GM20431 (cell line): ENCODE measurements around the gene IGSF6.
"Not testable (repeated sequence)": the region's sequence is repeated elsewhere in the genome, so short reads cannot be mapped to it uniquely, and the experiment has no call there.

ENCODE experiments used
- in situ Hi-C: fragments of 300-500 bp; cut with MseI, MboI; formaldehyde crosslinking; loops from one replicate; pipeline ENCODE4 v1.15.0; 2020; ENCODE audit warnings: low sequenced_read_pairs; ENCODE audit not compliant: unreplicated experiment

IGSF6 gene, protein sequence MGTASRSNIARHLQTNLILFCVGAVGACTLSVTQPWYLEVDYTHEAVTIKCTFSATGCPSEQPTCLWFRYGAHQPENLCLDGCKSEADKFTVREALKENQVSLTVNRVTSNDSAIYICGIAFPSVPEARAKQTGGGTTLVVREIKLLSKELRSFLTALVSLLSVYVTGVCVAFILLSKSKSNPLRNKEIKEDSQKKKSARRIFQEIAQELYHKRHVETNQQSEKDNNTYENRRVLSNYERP

DNA sequence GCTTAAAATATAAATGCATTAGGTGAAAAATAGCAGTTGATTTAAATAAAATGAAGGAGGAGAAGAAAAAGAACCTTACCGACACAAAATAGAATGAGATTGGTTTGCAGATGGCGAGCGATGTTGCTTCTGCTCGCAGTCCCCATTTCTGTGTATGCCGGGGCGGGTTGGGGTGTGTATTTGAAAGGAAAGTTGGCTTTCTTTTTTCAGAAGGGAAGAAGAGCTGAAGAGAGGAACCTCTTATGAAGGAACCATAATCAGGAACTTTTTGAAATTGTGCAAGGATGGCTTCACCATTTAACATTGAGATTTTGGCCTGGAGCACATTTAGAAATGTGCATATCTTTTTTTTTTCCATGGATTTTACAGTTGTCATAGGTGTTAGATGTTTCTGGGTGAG, at the start of gene IGSF6:
IGSF6 (minus strand) TSS at position 156 of the 400 bp plus-strand sequence; CDS start at position 146, 10 bp downstream.
- in situ Hi-C loops, result loop anchor here (10.0 kb wide), 1 partner anchor 62 kb away; no protein-coding TSS in a partner anchor

DNA sequence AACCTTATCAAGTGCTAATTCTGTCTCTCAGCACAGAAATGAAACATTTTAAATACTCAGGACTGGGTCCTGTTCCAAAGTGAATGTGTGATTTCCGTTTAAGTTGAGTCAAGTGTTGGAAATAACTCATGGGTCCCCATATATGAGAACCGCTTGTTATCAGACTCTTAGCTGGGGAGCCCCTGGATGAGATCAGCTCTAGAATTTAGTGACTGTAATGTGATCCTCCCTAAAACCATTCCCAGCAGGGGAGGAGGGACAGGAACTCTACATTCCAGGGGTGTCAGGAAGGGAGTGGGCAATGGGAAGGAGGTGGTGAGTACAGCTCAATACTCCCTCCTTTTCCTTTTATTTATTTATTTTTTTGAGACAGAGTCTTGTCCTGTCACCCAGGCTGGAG, 48.9 kb upstream of the IGSF6 start:
- in situ Hi-C loops, result loop anchor here (25.0 kb wide), 1 partner anchor 114 kb away; the partner anchor contains the start of gene METTL9

DNA sequence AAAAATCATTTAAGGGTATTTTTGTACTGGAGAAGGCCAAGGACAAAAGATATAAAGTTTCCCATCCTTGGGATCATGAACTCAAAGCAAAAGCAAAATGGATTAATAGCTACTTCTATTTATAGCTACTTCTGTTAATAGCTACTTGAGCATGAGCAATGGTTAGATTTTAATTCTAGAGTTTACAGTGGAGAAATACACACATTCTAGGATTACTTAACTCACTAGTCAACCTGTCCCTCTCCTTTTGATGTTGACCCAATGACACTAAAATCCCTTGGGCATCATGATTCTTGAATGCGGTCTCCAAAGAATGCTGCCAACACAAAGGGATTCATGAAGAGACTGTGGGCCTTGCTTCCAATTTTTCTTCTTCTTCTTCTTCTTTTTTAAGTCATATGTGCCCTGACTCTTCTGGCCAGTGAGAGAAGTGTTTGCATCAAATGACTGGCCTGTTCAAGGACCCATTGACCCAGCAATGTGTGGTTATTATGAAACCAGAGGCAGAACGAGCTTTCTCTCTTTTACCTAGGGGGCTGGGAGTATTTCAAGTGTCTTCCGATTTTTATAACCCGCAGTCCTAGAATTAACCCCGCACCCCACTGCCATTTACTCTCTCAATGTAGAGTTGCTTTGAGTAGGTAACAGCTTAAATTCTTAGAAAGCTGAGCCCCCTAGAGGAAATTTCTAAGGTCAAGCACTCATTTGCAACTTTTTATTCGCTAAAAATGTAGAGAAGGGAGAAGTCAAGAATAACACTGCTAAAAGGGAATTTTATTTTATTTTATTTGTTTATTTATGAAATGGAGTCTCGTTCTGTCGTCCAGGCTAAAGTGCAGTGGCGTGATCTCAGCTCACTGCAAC, 46.0 kb upstream of the IGSF6 start:
- in situ Hi-C loops, result no loop called here

DNA sequence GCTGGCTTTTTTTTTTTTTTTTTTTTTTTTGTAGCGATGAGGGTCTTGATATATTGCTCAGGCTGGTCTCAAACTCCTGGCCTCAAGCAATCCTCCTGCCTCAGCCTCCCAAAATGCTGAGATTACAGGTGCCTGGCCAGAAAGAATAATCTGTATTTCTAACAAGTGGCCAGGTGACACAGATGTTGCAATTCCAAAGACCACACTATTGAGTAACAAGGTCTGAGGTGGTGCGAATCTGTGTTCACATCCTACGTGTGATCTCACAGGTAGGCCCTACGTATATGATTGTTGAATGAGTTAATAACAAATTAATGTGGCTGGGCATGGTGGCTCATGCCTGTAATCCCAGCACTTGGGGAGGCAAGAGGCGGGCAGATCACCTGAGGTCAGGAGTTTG, 44.6 kb upstream of the IGSF6 start:
- in situ Hi-C loops, result no loop called here

DNA sequence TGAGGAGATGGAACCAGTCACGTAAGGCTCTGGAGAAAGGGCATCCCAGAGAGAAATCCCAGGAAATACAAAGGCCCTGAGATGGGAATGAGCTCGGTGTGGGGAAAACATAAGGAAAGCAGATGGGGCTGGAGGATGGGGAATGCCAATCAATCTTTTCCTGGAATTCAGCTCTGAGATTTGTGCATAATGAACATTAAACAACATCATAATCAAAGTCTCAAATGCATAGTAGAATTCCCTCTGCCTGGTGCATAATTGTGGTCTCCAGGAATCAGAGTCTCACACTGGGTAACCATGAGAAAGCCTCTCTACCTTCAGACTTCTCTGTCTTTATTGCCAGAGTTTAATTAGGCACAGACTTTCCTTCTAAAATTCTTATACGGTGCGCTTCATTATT, 42.2 kb upstream of the IGSF6 start:
- in situ Hi-C loops, result no loop called here

DNA sequence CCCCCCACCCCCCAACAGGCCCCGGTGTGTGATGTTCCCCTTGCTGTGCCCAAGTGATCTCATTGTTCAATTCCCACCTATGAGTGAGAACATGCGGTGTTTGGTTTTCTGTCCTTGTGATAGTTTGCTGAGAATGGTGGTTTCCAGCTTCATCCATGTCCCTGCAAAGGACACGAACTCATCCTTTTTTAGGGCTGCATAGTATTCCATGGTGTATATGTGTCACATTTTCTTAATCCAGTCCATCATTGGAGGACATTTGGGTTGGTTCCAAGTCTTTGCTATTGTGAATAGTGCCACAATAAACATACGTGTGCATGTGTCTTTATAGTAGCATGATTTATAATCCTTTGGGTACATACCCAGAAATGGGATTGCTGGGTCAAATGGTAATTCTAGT, 38.6 kb upstream of the IGSF6 start:
- in situ Hi-C loops, result not testable (repeated sequence)

DNA sequence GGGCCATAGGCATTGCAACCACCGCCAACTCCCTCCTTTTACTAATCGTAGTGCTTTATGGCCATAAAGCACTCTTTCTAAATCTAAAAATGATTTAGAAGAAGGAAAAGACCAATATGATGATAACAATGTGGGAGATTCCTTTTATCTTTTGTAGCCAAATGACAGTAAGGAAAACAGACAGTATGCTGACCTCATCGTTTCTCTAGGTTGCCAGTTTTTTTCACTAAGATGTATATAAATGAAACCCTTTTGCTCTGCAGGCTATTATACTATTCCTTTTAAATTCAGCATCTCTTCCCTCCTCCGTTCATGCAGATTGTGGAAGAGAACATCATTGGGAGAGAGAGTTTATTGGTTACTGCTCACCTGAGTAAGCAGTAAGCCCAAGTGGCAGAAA, 36.7 kb upstream of the IGSF6 start:
- in situ Hi-C loops, result no loop called here

DNA sequence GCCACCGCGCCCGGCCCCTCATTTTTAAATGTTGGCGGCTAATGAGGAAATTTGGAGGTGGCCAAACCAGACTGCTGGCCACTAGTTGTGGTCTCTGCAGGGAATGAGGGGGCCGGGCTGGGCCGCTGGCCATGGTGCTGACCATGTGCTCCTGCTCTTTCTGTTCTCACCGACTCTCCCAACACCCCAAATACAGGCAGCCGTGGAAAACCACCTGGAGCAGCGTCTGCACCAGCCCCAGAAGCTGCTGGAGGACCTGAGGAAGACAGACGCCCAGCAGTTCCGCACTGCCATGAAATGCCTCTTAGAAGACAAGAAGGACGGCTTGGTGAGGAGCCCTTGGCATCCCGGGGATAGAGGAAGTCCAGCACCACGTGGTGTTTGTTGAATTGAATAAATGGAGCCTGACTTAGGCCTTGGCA, 32.6 kb upstream of the IGSF6 start:
- in situ Hi-C loops, result no loop called here

DNA sequence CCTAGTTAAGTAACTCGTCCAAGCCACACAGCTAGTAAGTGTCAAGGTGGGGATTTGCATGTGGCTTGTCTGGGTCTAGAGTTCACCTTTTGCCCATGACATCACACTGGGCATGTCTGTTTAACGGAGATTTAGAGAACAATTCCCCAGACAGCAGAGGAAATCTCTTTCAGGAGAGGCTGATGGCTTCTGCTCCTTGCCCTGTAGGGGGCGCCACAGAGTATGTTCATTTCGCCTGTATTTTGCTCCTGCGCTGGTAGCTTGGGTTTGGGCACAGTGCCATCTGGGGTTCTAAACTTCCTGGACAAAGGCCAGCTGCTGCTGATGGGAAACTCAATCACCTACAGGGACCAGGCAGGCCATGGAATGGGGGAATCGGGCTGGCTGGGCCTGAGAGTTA, 31.8 kb upstream of the IGSF6 start:
- in situ Hi-C loops, result no loop called here

DNA sequence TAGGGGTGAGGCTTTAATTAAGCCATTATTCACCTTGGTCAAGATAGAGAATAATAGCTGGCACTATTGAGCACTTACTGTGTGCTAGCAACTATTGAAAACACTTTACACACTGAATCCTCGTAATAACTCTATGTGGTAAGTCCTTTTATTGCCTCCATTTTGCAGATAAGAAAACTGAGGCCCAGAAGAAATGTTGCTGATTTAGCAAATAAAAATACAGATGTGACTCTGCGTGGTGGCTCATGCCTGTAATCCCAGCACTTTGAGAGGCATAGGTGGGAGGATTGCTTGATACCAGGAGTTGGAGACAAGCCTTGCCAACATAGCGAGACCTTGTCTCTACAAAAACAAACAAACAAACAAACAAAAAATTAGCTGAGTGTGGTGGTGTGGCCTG, 30.8 kb upstream of the IGSF6 start:
- in situ Hi-C loops, result no loop called here

DNA sequence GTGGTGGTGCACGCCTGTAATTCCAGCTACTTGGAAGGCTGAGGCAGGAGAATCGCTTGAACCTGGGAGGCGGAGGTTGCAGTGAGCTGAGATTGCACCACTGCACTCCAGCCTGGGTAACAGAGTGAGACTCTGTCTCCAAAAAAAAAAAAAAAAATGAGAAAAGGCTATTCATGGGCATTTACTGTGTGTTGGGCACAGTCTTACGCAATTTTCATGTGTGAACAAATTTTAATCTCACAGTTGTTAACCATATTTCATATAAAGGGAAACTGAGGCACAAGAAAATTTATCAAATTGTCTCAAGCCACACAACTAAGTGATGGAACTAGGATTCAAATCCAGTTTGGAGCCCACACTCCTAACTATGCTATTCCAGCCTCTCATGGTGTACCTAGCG, 28.3 kb upstream of the IGSF6 start:
- in situ Hi-C loops, result not testable (repeated sequence)

DNA sequence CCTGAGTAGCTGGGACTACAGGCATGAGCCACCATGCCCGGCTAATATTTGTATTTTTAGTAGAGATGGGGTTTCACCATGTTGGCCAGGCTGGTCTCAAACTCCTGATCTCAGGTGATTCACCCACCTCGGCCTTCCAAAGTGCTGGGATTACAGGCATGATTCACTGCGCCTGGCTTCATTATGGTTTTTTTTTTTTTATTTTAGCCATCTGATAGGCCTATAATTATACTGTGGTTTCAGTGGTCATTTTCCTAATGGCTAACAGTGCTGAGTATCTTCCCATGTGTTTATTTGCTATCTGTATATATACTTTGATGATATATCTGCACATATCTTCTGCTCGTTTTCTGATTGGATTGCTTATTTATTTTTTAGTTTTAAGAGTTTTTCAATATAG, 22.0 kb upstream of the IGSF6 start:
- in situ Hi-C loops, result not testable (repeated sequence)

DNA sequence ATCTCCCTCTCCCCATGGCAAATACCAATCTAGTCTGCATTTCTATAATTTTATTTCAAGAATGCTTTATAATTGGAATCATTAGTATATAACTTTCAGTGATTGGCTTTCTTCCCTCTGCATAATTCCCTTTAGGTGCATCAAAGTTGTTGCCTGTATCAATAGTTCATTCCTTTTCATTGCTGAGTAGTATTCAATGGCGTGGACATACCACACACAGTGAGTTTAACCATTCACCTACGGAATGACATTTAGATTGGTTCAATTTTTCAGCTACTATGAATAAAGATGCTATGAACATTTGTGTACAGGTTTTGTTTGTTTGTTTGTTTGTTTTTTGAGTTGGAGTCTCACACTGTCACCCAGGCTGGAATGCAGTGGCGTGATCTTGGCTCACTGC, 21.1 kb upstream of the IGSF6 start:
- in situ Hi-C loops, result no loop called here

DNA sequence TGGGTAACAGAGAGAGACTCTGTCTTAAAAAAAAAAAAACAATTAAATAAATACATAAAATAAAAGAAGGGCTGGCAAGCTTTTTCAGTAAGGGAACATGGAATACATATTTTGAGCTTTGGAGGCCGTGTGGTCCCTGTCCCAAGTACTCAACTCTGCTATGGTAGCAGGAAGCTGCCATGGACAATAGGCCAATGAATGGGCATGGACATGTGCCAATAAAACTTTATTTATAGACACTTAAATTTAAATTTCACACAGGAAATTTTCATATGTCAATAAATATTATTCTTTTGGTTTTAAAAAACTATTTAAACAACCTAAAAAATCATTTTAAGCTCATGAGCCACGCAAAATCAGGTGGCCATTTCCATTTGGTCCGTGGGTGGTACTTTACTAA, 15.2 kb upstream of the IGSF6 start:
- in situ Hi-C loops, result no loop called here

DNA sequence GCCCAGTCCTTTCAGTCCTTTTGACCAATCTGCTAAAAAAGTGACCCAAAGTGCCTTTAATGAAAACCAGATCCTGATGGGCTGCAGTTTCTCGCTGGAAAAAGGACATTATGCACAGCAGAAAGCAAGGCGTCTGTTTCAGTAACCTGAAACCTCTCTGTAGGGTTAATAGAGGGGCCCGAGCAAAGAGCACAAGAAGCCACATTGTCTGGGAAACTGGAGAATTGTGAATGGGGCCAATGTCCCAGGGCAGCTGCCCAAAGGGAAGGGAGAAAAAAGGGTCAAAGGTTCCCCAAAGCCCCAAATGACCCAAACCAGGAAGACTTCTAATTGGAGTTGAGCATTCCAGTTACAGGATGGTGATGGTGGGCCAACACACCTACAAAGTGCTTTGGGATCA, 14.4 kb upstream of the IGSF6 start:
- in situ Hi-C loops, result no loop called here

DNA sequence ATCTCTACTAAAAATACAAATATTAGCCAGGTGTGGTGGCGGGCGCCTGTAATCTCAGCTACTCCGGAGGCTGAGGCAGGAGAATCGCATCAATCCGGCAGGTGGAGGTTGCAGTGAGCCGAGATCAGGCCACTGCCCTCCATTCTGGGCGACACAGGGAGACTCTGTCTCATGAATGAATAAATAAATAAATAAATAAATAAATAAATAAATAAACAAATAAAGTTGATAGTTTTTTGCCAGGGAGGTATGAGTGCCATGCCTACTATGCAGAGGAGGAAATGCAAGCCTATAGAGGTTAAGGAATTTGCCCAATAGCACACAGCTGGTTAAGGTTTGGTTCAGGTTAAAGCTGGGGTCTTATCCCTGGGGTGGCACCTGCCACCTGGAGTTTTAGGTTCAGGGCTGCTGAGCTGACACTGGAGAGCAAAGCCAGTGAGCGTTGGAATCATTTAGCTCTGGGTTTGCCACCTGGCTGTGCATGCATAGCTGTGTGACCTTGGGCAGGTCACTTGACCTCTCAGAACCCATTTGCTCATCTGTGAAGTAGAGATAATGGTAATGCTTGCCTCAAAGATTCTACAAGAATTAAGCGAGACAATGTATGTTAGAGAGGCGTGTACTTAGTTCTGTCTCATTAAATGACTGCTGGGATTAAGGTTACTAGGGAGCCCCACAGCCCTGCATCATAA, 12.5 kb upstream of the IGSF6 start:
- in situ Hi-C loops, result no loop called here

DNA sequence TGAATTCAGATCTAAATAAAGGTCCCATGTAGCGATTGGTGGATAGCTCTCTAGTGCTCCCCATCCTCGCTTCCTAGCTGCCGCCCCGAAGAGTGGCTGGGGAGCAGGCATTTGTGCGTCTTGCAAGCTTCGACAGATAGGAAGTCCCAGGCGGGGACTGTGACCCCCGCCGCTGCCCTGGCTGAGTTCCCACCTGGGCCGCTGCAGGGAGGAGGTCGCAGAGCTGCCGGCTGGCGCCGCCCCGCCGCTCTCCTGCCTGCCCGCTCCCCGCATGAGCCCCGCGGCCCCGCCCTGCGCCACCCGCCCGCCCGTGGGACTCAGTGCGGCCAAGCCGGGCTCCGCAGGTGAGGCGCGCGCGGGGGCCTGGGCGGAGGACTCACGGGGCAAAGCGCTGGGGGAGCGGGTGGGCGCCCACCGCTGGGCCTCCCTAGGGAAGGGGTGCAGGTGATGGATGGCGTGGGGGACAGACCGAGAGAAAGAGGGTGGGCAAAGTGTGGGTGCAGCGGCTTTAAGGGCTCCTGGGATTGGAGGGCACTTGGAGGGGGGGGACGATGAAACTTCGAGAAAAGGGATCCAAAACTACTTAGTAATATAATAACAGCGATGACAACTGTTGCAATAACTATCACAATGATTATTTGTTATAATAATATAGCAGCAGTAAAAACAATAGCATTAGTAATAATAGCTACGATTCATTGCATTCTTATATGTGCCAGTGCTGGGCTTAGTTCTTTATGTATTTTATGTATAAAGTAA, 11.7 kb upstream of the IGSF6 start, which contains the start of gene OTOA:
OTOA (plus strand) TSS at position 80 of the 759 bp plus-strand sequence. CDS start 14,547 bp downstream, outside the sequence.
- in situ Hi-C loops, result no loop called here

DNA sequence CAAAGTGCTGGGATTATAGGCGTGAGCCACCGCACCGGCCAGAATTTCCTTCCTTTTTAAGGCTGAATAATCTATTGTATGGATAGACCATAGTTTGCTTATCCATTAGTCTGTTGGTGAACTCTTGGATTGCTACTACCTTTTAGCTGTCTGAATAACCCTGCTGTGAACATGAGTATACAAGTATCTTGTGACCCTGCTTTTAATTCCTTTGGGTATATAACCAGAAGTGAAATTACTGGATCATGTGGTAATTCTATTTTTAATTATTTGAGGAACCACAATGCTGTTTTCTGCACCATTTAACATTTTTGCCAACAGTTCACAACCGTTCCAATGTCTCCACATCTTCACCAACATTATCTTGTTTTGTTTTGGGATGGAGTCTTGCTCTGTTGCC, 6.7 kb upstream of the IGSF6 start:
- in situ Hi-C loops, result loop anchor here (10.0 kb wide), 1 partner anchor 56 kb away; no protein-coding TSS in a partner anchor

DNA sequence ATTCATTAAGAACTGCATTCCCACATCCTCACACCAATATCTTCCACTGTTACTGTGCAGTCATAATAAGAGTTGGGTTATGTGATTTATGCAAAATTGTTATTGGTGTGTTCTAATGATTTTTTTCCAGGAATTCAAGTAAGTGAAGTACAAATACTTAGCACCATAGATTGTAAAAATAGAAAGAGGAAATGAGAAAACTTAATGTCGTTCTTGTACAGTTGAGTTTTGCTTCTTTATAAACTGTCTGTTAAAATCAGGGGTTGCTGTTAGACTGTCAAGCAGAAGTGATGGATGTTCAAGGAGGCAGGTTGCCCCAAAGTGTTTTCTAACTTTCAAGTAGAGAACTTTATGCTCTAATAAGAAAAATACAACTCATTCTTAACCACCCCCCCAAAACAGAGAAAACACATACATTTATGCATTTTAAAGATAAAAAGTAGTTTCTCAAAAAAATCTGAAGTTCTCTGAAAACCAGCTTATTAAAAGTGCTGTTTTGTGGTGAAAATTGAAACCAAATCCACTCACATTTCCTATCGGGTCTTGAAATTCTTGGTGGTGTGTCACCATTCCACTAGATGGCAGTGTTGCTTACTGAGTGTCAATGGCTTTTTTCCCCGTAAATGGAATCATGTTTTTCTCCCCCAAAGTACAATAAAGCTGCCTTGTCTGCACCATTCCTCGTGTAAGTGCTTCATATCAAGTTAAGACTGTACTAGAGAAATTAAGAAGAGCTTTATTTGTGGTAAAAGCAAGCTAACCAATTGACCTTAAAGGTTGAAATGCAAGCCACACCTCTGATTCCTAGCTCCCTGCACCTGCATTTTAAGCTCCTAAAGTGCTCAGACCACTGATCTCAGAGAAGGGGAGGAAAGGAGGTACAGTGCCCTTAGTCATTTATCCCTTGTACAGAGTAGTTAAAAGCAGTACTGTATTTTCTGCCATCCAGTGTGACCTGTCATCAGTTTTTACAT, 4.7 kb upstream of the IGSF6 start:
- in situ Hi-C loops, result loop anchor here (10.0 kb wide), 1 partner anchor 58 kb away; no protein-coding TSS in a partner anchor
